ENCODE results near the gene HDGFL3.

The HDGFL3 gene

GRCh38 chr15:83118968-83119367, 88.7 kb downstream of the HDGFL3 start:
- Mint-ChIP-seq H3K9me3 (no peaks in the 10 kb centered on the region), H3K27me3 (no peaks in the 10 kb centered on the region), H3K4me3 (no peak overlapping the region), H3K4me1 (no peaks in the 10 kb centered on the region), H3K36me3 (no peaks in the 10 kb centered on the region), H3K27ac (no peak overlapping the region)

GRCh38 chr15:83118291-83118827, 89.3 kb downstream of the HDGFL3 start:
- Mint-ChIP-seq H3K27me3 (no peaks in the 10 kb centered on the region), H3K27ac (no peak overlapping the region), H3K4me1 (no peaks in the 10 kb centered on the region), H3K9me3 (no peaks in the 10 kb centered on the region), H3K36me3 (no peaks in the 10 kb centered on the region), H3K4me3 (no peak overlapping the region)

- Mint-ChIP-seq H3K27ac (no peak overlapping the region), H3K9me3 (no peaks in the 10 kb centered on the region), H3K36me3 (no peaks in the 10 kb centered on the region), H3K27me3 (peaks cover 6% of the 10 kb centered on the region), H3K4me1 (no peaks in the 10 kb centered on the region), H3K4me3 (no peak overlapping the region)
Observed at GRCh38 chr15:83115831-83116565, 91.6 kb downstream of the HDGFL3 start.

GRCh38 chr15:83115410-83115809, 92.2 kb downstream of the HDGFL3 start:
- Mint-ChIP-seq H3K27me3 (peaks cover 8% of the 10 kb centered on the region), H3K4me3 (no peak overlapping the region), H3K9me3 (no peaks in the 10 kb centered on the region), H3K27ac (no peak overlapping the region), H3K4me1 (no peaks in the 10 kb centered on the region), H3K36me3 (no peaks in the 10 kb centered on the region)

- Mint-ChIP-seq H3K9me3 (no peaks in the 10 kb centered on the region), H3K4me3 (no peak overlapping the region), H3K27ac (no peak overlapping the region), H3K4me1 (no peaks in the 10 kb centered on the region), H3K27me3 (peaks cover 13% of the 10 kb centered on the region), H3K36me3 (no peaks in the 10 kb centered on the region)
Observed at GRCh38 chr15:83114856-83115255, 92.8 kb downstream of the HDGFL3 start.

GRCh38 chr15:83113881-83114674, 93.5 kb downstream of the HDGFL3 start:
- peaks cover 2% of the 10 kb centered on the region for H3K4me1 Mint-ChIP-seq
- peaks cover 17% of the 10 kb centered on the region for H3K27me3 Mint-ChIP-seq
- no peak overlapping the region for H3K4me3 Mint-ChIP-seq
- H3K27ac Mint-ChIP-seq: no peak overlapping the region
- no peaks in the 10 kb centered on the region for H3K36me3 Mint-ChIP-seq
- no peaks in the 10 kb centered on the region for H3K9me3 Mint-ChIP-seq

GRCh38 chr15:83112956-83113299, 94.7 kb downstream of the HDGFL3 start:
- no peaks in the 10 kb centered on the region for H3K9me3 Mint-ChIP-seq
- no peak overlapping the region for H3K27ac Mint-ChIP-seq
- H3K36me3 Mint-ChIP-seq: no peaks in the 10 kb centered on the region
- peaks cover 24% of the 10 kb centered on the region for H3K27me3 Mint-ChIP-seq
- no peak overlapping the region for H3K4me3 Mint-ChIP-seq
- H3K4me1 Mint-ChIP-seq: peaks cover 13% of the 10 kb centered on the region

- Mint-ChIP-seq H3K27ac (no peak overlapping the region), H3K4me3 (no peak overlapping the region), H3K27me3 (peaks cover 24% of the 10 kb centered on the region), H3K36me3 (no peaks in the 10 kb centered on the region), H3K9me3 (no peaks in the 10 kb centered on the region), H3K4me1 (peaks cover 13% of the 10 kb centered on the region)
Observed at GRCh38 chr15:83112233-83112955, 95.2 kb downstream of the HDGFL3 start.

GRCh38 chr15:83111149-83111548, 96.5 kb downstream of the HDGFL3 start:
- no peak overlapping the region for H3K4me3 Mint-ChIP-seq
- no peaks in the 10 kb centered on the region for H3K9me3 Mint-ChIP-seq
- no peaks in the 10 kb centered on the region for H3K36me3 Mint-ChIP-seq
- H3K27me3 Mint-ChIP-seq: peaks cover 29% of the 10 kb centered on the region
- H3K27ac Mint-ChIP-seq: no peak overlapping the region
- H3K4me1 Mint-ChIP-seq: peaks cover 18% of the 10 kb centered on the region

GRCh38 chr15:83110381-83110780, 97.2 kb downstream of the HDGFL3 start:
- H3K27ac Mint-ChIP-seq: no peak overlapping the region
- H3K9me3 Mint-ChIP-seq: no peaks in the 10 kb centered on the region
- peaks cover 18% of the 10 kb centered on the region for H3K4me1 Mint-ChIP-seq
- H3K27me3 Mint-ChIP-seq: peaks cover 31% of the 10 kb centered on the region
- H3K4me3 Mint-ChIP-seq: no peak overlapping the region
- no peaks in the 10 kb centered on the region for H3K36me3 Mint-ChIP-seq

- H3K4me3 Mint-ChIP-seq: no peak overlapping the region
- no peak overlapping the region for H3K27ac Mint-ChIP-seq
- peaks cover 32% of the 10 kb centered on the region for H3K27me3 Mint-ChIP-seq
Observed at GRCh38 chr15:83109532-83109931, 98.1 kb downstream of the HDGFL3 start.

GRCh38 chr15:83108266-83109219, 99.1 kb downstream of the HDGFL3 start:
- Mint-ChIP-seq H3K9me3 (no peaks in the 10 kb centered on the region), H3K4me1 (peaks cover 18% of the 10 kb centered on the region), H3K36me3 (no peaks in the 10 kb centered on the region), H3K4me3 (peak overlapping the region; percentile 86), H3K27me3 (peaks cover 39% of the 10 kb centered on the region), H3K27ac (no peak overlapping the region)

More at GRCh38 chr15:83109532-83109931, 98.1 kb downstream of the HDGFL3 start:
- Mint-ChIP-seq H3K36me3 (no peaks in the 10 kb centered on the region), H3K9me3 (no peaks in the 10 kb centered on the region), H3K4me1 (peaks cover 18% of the 10 kb centered on the region)

GRCh38 chr15:83107841-83108181, 99.8 kb downstream of the HDGFL3 start:
- Mint-ChIP-seq H3K36me3 (no peaks in the 10 kb centered on the region), H3K27me3 (peaks cover 39% of the 10 kb centered on the region), H3K4me3 (peak overlapping the region; percentile 86), H3K4me1 (peaks cover 18% of the 10 kb centered on the region), H3K27ac (no peak overlapping the region), H3K9me3 (no peaks in the 10 kb centered on the region)

GRCh38 chr15:83106994-83107840, 100.4 kb downstream of the HDGFL3 start, which contains the start of gene TM6SF1:
Gene TM6SF1, plus strand, starts transcription at chr15:83107645. Its CDS starts 36 bp downstream, at chr15:83107681.
- Mint-ChIP-seq H3K27me3 (peaks cover 42% of the 10 kb centered on the region), H3K4me1 (peaks cover 18% of the 10 kb centered on the region), H3K9me3 (no peaks in the 10 kb centered on the region), H3K27ac (no peak within 1 kb of the TSS), H3K4me3 (peak within 1 kb of the TSS; percentile 86), H3K36me3 (no peaks in the 10 kb centered on the region)
